GM23338 (cell line): Measurements from ENCODE around the gene GPR39. TPM values are rescaled to one million over a fixed set of nuclear protein-coding genes. Genes with fewer than 3 reads are reported as not detected.

Experiments
- ATAC-seq: fragments of 200-7000 bp; cut with Tn5 transposase; 3 replicates; pipeline ENCODE4 v1.9.1; 2020
- DNase-seq: peaks from one replicate; pipeline ENCODE4 v3.0.0-alpha.2; 2015; ENCODE audit warnings: low spot score
- H2AFZ ChIP-seq: fragments of 200-600 bp; sonication (generic); 2 replicates; pipeline ENCODE4 v1.8.0; 2016; ENCODE audit warnings: antibody characterized with exemption, mild to moderate bottlenecking, moderate library complexity
- H3F3A ChIP-seq: fragments of 200-600 bp; sonication (generic); replicated peaks from 2 replicates; pipeline ENCODE4 v1.8.0; 2017; ENCODE audit warnings: antibody characterized with exemption, mixed run types, low read depth
- H3K27ac ChIP-seq: fragments of 200-600 bp; sonication (generic); 2 replicates; pipeline ENCODE4 v1.6.1; 2016; ENCODE audit warnings: low read depth
- H3K27me3 ChIP-seq: fragments of 200-600 bp; sonication (generic); 2 replicates; pipeline ENCODE4 v1.8.0; 2016; ENCODE audit warnings: mild to moderate bottlenecking, mixed run types, moderate library complexity; ENCODE audit not compliant: insufficient read depth
- H3K36me3 ChIP-seq: fragments of 200-600 bp; sonication (generic); 2 replicates; pipeline ENCODE4 v1.8.0; 2016; ENCODE audit warnings: mild to moderate bottlenecking; ENCODE audit not compliant: insufficient read depth
- H3K4me1 ChIP-seq: fragments of 200-600 bp; sonication (generic); 2 replicates; pipeline ENCODE4 v1.8.0; 2016; ENCODE audit warnings: mild to moderate bottlenecking, moderate library complexity; ENCODE audit not compliant: insufficient read depth
- H3K4me2 ChIP-seq: fragments of 200-600 bp; sonication (generic); 2 replicates; pipeline ENCODE4 v1.7.1; 2017; ENCODE audit warnings: mixed run types
- H3K4me3 ChIP-seq: fragments of 200-600 bp; sonication (generic); 2 replicates; pipeline ENCODE4 v1.6.1; 2016; ENCODE audit warnings: mixed run types
- H3K79me2 ChIP-seq: fragments of 200-600 bp; sonication (generic); replicated peaks from 2 replicates; pipeline ENCODE4 v1.8.0; 2017; ENCODE audit warnings: mild to moderate bottlenecking; ENCODE audit not compliant: insufficient read depth
- H3K9me2 ChIP-seq: fragments of 200-600 bp; sonication (generic); 2 replicates; pipeline ENCODE4 v1.8.0; 2017; ENCODE audit not compliant: insufficient read depth
- H4K20me1 ChIP-seq: fragments of 200-600 bp; sonication (generic); replicated peaks from 2 replicates; pipeline ENCODE4 v1.8.0; 2017; ENCODE audit warnings: mild to moderate bottlenecking; ENCODE audit not compliant: insufficient read depth
- H3K27ac Mint-ChIP-seq: 2 replicates; pipeline ENCODE4 v1.8.0; 2020; ENCODE audit warnings: inconsistent platforms, mild to moderate bottlenecking, moderate library complexity, mixed read lengths
- H3K27me3 Mint-ChIP-seq: 3 replicates; pipeline ENCODE4 v1.8.0; 2022; ENCODE audit warnings: low read depth, mild to moderate bottlenecking, moderate library complexity, mixed read lengths, inconsistent platforms; ENCODE audit not compliant: insufficient read depth, poor library complexity
- H3K36me3 Mint-ChIP-seq: 3 replicates; pipeline ENCODE4 v1.8.0; 2021; ENCODE audit warnings: low read depth, mild to moderate bottlenecking, inconsistent platforms, moderate library complexity, mixed read lengths
- H3K4me1 Mint-ChIP-seq: 3 replicates; pipeline ENCODE4 v1.8.0; 2020; ENCODE audit warnings: mild to moderate bottlenecking, inconsistent platforms, mixed read lengths
- H3K4me3 Mint-ChIP-seq: 3 replicates; pipeline ENCODE4 v1.8.0; 2021; ENCODE audit warnings: moderate library complexity, mild to moderate bottlenecking, inconsistent platforms, mixed read lengths
- H3K9me3 Mint-ChIP-seq: 3 replicates; pipeline ENCODE4 v1.8.0; 2020; ENCODE audit warnings: moderate library complexity, mild to moderate bottlenecking, inconsistent platforms, mixed read lengths
- ETS1 ChIP-seq: IDR thresholded peaks from 2 replicates; pipeline ENCODE4 v1.6.1; 2016; ENCODE audit warnings: antibody characterized with exemption
- EZH2phosphoT487 ChIP-seq: fragments of 200-600 bp; sonication (generic); IDR thresholded peaks from one replicate; pipeline ENCODE4 v1.8.1; 2018; ENCODE audit warnings: antibody characterized with exemption; ENCODE audit not compliant: unreplicated experiment
- NANOG ChIP-seq: IDR thresholded peaks from 2 replicates; pipeline ENCODE4 v1.6.1; 2016; ENCODE audit warnings: antibody characterized with exemption, borderline replicate concordance
- POLR2AphosphoS5 ChIP-seq: IDR thresholded peaks from 2 replicates; pipeline ENCODE4 v1.6.1; 2016; ENCODE audit warnings: antibody characterized with exemption, low read depth
- STAT1 ChIP-seq: IDR thresholded peaks from one replicate; pipeline ENCODE4 v1.6.1; 2016; ENCODE audit warnings: antibody characterized with exemption; ENCODE audit not compliant: unreplicated experiment
- ZNF114 ChIP-seq: fragments of 250-450 bp; sonication (Bioruptor Pico); IDR thresholded peaks from 2 replicates; pipeline ENCODE4 v1.5.0; 2020; ENCODE audit warnings: mild to moderate bottlenecking, moderate library complexity
- ZNF331 ChIP-seq: fragments of 250-450 bp; sonication (Bioruptor Pico); IDR thresholded peaks from 2 replicates; pipeline ENCODE4 v1.5.0; 2020; ENCODE audit warnings: low read depth, mild to moderate bottlenecking, moderate library complexity
- ZNF462 ChIP-seq: fragments of 250-450 bp; sonication (Bioruptor Pico); IDR thresholded peaks from 2 replicates; pipeline ENCODE4 v1.5.0; 2020; ENCODE audit warnings: mild to moderate bottlenecking, moderate library complexity
- polyA plus RNA-seq: library from polyadenylated mRNA; unstranded; fragments of >200 nt; fragmentation: Nextera tagmentation; extraction: Ambion mirVana; gene quantifications from 2 replicates; pipeline ENCODE4 v1.2.1, GENCODE V29; 2016
- total RNA-seq: library from RNA; depleted of rRNA; stranded (reverse); fragments of >200 nt; shearing (Covaris generic); gene quantifications from 2 replicates; pipeline ENCODE4 v1.2.3, GENCODE V29; 2014
- TF ChIP-seq, protein P1 (sequence below), 2 experiments: fragments of 200-600 bp in 1 of 2; sonication (generic) in 1 of 2; conservative IDR thresholded peaks; 2 replicates each; pipeline versions ENCODE4 v1.5.1 to v1.6.1; 2016 to 2017; ENCODE audit warnings: antibody characterized with exemption in 2 of 2, low read depth in 2 of 2, mild to moderate bottlenecking in 2 of 2, moderate library complexity in 1 of 2

GPR39 gene
- total and polyA plus RNA-seq, 2 experiments from 2014 or later, result 0.55 to 1.9 TPM

DNA sequence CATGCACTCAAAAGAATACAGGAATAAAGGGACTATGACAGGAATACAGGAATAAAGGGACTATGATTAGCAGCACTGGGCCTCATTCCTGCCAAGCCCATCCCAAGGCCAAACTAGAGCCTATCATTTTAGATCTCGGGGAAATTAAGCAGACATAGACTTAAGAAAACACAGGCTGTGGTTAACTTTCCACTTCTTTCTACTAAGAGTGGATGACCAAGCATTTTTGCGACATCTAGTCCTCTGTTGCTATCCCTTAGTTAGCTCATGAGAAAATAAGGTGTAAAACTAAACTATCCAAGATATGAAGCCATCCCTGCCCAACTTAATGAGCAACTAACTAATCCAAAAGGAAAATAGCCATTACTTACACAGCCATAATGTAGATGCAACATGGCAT is 247.5 kb downstream of the GPR39 start (continued):
- TF ChIP-seq ETS1 (no peak), ZNF331 (CRISPR knock-in tag) (no peak)

DNA sequence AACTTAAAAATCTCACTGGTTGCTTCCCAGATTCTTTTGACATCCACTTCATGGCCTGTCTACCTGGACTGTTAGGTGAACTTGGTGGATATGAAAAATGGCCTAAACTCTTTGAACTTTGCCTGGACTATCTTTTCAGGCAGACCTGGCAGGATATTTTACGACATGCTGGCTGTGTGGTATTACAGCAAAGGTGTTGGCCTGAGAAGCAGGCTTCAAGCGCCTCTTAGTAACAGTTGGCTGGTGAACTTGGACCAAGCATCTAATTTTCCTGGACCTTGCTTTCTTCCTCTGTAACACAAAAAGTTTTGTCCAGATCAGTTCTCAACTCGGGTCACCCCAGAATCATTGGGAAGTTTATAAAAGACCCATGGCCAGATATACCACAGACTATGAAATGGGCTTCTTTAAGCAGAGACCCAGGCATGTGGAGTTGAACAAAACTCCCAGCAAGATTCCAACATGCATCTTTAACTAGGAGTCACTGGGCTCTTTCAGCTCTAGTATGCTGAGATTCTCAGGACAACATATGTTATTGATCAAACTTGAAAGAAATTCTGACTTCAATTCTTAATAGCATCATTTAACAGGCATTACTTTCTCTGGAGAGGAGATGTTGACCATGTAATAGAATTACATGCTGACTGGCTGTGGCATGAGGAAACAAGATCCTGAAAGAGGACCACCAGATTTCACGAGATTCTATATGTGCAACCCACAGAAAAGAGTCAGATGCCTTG is 249.0 kb downstream of the GPR39 start:
- Histone ChIP-seq H4K20me1 (no peaks in the 10 kb centered on the region), H3K36me3 (no peaks in the 10 kb centered on the region), H3K27me3 (peaks cover 48% of the 10 kb centered on the region), H3K79me2 (no peaks in the 10 kb centered on the region), H3K4me1 (peaks cover 16% of the 10 kb centered on the region), H3F3A (no peaks in the 10 kb centered on the region), H3K4me3 (no peak overlapping the region), H3K4me2 (no peak overlapping the region), H3K27ac (no peak overlapping the region), H3K9me2 (peaks cover 6% of the 10 kb centered on the region; the same call in 1 of the 2 replicates), H2AFZ (no peak overlapping the region)
- Mint-ChIP-seq H3K27ac (no peak overlapping the region), H3K27me3 (peaks cover 31% of the 10 kb centered on the region), H3K9me3 (no peaks in the 10 kb centered on the region), H3K4me3 (no peak overlapping the region), H3K4me1 (peaks cover 12% of the 10 kb centered on the region), H3K36me3 (no peaks in the 10 kb centered on the region)
- no peak for TF ChIP-seq STAT1
- no peak for TF ChIP-seq ZNF331 (CRISPR knock-in tag)
- TF ChIP-seq POLR2AphosphoS5, result no peak
- DNase-seq (no peak), ATAC-seq (no peak)

DNA sequence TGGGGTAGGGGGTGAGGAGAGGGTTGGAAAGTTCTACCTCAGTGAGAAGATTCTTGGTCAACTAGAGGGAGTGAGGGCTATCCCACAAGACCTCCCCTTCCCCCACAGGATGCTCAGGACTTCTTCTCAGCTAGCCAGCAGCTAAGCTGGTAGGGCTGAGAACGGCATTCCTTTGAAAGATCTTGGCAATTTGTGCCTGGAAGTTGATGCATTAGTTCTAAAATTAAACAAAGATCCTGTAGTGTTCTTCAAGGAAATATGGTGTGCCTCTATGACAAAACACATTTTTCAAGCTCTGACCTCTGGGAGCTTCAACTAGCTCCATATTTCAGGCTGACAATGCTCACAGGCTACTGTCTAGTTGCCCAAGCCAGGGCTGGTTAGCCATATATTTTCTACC is 251.1 kb downstream of the GPR39 start:
- DNase-seq (no peak), ATAC-seq (no peak)
- Histone ChIP-seq H3K4me2 (peak overlapping the region; percentile 93), H3K9me2 (no peaks in the 10 kb centered on the region), H3K27ac (no peak overlapping the region), H3K79me2 (no peaks in the 10 kb centered on the region), H3K27me3 (peaks cover 69% of the 10 kb centered on the region), H4K20me1 (no peaks in the 10 kb centered on the region), H3F3A (no peaks in the 10 kb centered on the region), H3K36me3 (no peaks in the 10 kb centered on the region), H3K4me3 (peak overlapping the region; percentile 79), H2AFZ (no peak overlapping the region), H3K4me1 (peaks cover 22% of the 10 kb centered on the region)
- Mint-ChIP-seq H3K27ac (no peak overlapping the region), H3K4me3 (no peak overlapping the region), H3K4me1 (peaks cover 15% of the 10 kb centered on the region), H3K27me3 (peaks cover 48% of the 10 kb centered on the region), H3K36me3 (no peaks in the 10 kb centered on the region), H3K9me3 (no peaks in the 10 kb centered on the region)
- TF ChIP-seq EZH2phosphoT487, result no peak
- TF ChIP-seq NANOG, result no peak
- TF ChIP-seq ZNF462 (CRISPR knock-in tag), result no peak
- no peak for TF ChIP-seq ETS1
- TF ChIP-seq, protein P1, sequence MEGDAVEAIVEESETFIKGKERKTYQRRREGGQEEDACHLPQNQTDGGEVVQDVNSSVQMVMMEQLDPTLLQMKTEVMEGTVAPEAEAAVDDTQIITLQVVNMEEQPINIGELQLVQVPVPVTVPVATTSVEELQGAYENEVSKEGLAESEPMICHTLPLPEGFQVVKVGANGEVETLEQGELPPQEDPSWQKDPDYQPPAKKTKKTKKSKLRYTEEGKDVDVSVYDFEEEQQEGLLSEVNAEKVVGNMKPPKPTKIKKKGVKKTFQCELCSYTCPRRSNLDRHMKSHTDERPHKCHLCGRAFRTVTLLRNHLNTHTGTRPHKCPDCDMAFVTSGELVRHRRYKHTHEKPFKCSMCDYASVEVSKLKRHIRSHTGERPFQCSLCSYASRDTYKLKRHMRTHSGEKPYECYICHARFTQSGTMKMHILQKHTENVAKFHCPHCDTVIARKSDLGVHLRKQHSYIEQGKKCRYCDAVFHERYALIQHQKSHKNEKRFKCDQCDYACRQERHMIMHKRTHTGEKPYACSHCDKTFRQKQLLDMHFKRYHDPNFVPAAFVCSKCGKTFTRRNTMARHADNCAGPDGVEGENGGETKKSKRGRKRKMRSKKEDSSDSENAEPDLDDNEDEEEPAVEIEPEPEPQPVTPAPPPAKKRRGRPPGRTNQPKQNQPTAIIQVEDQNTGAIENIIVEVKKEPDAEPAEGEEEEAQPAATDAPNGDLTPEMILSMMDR (conservative IDR thresholded peaks at IDR 0.05; ENCODE audit: low read depth in 2 of 2), result no peak
- no peak for TF ChIP-seq ZNF114 (CRISPR knock-in tag)
- TF ChIP-seq STAT1, result no peak
- TF ChIP-seq POLR2AphosphoS5, result no peak
